Measurements from ENCODE around the gene STAB2.

Gene STAB2

GRCh38 chr12:103780093-103780440 is 193.0 kb downstream of the STAB2 start:
- no peak for DNase-seq (ENCODE audit: low read depth in 2 of 2)

DNA sequence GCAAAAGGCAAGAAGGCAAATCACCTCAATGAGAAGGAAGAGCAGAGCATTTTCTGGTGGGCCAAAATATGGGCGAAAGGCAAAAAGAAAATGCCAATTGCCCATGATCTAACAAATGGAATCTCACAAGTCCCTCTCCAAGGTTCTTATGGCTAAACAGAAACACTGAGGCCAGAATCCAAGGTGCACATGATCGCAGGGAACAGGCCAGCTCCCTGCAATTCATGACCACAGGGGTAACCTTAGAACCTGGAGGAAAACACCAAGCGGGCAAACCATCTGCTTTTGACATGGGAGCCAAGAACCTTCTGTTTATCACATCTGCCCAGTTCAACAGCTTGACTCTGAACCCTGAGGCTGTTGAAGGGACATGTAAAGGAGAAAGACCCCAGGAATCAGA is 193.9 kb downstream of the STAB2 start:
- no peak for DNase-seq (ENCODE audit: low read depth in 2 of 2)

GRCh38 chr12:103782399-103782798 is 195.3 kb downstream of the STAB2 start:
- no peak for DNase-seq (ENCODE audit: low read depth in 2 of 2)

DNA sequence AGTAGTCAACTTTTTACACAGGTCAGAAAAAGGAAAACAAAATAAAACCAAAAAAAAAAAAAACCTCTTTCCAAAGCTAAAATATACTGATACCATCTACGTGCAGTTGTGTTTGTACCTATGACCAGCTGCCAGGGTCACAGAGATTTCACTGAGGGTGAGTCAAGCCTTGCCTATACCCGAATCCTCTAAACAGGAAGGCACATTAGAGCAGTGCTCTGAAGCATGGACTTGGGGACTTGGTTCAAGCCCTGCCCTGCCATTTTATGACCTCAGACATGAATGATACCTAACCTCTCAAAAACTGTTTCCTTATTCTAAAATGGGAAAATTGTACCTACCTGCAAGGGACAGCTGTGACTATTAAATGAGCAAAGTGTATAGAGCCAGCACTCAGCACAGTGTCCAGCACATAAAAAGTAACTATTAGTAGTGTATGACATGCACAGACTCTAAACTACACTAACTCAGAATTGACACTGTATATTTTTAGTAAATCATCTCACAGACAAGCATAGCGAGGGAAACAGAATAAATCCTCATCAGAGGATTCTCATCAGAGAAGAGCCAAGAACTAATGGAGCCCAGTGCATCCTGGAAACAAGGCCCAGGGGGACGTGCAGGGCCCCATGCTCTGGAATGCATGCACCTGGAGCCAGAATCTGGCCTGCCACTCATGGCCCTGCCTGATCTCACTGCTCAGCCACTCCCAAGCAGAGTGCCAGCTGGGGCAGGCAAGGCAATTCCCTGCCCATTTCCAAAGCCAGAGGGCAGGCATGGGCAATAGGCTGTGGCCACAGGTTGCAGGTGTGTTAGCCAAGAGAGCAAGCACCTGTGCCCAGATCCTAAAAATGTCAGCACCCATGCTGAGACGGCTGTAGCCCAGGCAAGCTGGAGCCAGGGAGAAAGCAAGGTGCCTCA is 196.9 kb downstream of the STAB2 start:
- DNase-seq (ENCODE audit: low read depth in 2 of 2), result no peak

- no peak for DNase-seq (ENCODE audit: low read depth in 2 of 2)
Measured at GRCh38 chr12:103785243-103786031, 198.4 kb downstream of the STAB2 start.

DNA sequence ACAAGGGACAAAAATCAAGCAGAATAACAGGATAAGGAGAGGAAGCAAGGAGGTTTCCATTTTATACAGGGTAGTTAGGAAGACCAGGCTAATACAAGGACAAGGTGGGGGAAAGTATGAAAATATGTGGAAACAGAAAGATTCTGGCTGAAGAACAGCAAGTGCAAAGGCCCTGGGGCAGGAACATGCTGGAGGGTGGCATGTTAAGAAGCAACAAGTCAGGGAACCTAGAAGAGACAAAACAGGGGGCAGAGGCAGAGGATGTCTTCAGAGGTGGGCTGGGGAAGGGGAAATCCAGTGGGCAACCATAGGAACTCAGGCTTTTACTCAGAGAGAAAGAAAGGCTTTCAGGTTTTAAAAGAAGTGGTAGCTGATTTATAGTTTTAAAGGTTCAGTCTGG is 199.1 kb downstream of the STAB2 start:
- no peak for DNase-seq (ENCODE audit: low read depth in 2 of 2)

- DNase-seq (ENCODE audit: low read depth in 2 of 2), result no peak
Measured at GRCh38 chr12:103791350-103791920, 204.4 kb downstream of the STAB2 start.

- DNase-seq (ENCODE audit: low read depth in 2 of 2), result no peak
Measured at GRCh38 chr12:103793046-103793445, 206.0 kb downstream of the STAB2 start.

- DNase-seq (ENCODE audit: low read depth in 2 of 2), result no peak
Measured at GRCh38 chr12:103793512-103794045, 206.5 kb downstream of the STAB2 start.

DNA sequence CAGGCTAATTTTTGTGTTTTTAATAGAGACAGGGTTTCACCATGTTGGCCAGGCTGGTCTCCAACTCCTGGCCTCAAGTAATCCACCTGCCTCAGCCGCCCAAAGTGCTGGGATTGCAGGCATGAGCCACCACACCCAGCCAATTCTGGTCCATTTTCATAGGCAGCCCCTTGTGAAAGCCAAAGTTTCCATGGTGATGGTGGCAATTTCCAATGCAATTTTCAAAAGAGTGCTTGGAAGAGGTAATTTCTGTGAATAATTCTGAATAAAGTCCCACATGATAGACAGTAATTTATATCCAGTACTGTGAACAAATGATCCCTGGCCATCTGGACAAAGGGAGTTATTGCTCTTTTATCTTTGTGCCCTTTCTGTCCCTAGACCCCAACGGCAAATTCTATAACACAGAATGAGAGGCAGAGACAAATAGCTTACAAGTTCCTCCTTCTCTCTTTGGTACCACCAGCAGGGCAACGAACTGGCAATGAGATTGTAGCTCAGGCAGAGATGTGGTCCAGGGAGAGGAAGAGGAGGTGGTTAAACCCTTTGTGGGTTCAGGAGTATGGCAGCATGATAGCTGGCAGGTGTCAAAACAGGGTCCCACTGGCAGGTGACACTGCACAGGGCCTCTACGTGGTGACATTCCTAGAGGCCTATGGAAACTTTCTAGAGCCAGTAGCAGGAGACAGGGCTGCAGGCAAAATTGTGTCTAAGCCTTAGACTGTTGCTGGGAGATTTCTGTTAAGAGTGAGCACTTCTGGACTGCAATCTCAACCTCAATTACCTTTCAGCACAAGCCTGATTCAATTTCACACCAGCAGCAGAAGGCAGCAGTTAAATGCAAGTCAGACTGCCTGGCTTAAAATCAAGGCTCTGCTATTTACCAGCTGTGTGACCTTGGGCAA is 207.5 kb downstream of the STAB2 start:
- no peak for DNase-seq (ENCODE audit: low read depth in 2 of 2)

DNA sequence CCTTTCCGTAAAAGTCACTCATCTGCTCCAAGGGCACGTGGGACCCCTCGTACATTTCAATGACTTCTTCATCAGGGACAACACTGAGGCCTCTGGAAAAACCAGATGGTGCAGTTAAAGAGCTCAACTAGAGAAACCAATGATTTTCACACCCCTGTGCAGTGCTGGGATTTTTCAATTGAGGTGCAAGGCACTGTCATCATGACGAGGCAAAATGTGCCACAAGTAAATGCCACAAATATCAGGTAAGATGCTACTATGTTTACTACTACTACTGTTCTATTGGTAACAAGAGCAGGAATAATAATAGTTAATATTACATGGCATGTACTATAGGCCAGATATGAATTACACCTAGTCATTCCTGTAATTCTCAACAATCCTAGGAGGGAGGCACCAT is 211.5 kb downstream of the STAB2 start:
- DNase-seq (ENCODE audit: low read depth in 2 of 2), result no peak

DNA sequence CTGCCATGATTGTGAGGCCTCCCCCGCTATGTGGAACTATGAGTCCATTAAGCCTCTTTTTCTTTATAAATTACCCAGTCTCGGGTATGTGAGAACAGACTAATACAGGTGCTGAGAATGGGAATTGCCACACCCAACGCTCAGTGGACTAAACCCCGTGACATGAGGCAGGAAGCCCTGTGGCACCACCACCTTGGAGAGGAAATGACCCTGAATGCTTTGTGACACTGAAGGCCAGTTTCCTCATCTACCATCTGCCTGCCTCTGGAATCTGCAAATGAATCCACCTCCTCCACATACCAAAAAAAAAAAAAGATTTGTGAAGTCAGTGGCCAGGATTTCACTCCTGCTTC is 212.4 kb downstream of the STAB2 start:
- no peak for DNase-seq (ENCODE audit: low read depth in 2 of 2)

GRCh38 chr12:103799857-103800771 is 213.0 kb downstream of the STAB2 start:
- no peak for DNase-seq (ENCODE audit: low read depth in 2 of 2)

DNA sequence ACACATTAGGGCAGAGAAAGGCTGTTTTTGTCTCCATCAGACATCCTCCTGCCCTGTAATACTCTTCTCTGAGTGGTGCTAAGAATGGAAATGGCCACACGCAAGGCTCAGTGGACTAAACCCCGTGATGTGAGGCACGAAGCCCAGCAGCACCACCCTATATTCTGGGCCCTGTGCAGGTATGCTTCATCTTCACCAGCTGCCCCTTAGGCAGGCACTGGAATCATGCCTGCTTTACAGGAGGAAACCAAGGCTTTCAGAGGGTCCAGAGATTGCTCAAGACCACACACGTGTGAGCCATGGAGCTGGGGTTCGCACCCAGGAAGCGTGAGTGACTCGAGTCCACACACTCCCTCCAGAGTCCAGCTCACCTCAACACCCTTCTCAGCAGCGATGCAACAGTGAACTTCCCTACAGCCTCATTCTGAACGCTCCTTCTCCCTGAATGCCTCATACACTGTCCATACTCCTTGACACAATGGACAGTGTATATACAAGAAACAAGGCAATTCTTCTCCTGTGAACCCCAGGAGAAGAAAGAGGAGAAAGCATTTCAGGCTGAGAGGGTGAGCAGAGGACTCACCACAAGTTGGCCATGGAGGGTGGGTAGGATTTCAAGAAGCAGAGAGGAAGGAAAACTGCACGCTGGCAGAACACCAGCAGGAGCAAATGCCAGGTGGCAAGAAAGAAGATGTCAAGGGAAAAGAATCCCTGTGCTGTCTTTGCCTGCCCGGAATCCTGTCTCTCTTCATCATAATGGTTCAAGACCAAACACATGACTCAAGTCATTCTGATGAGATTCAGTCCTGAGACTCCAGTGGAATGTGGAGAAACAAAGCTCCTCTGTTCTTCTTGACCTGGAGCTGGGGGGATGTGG is 214.9 kb downstream of the STAB2 start:
- no peak for DNase-seq (ENCODE audit: low read depth in 2 of 2)

- no peak for DNase-seq (ENCODE audit: low read depth in 2 of 2)
Measured at GRCh38 chr12:103802586-103802886, 215.5 kb downstream of the STAB2 start.

DNA sequence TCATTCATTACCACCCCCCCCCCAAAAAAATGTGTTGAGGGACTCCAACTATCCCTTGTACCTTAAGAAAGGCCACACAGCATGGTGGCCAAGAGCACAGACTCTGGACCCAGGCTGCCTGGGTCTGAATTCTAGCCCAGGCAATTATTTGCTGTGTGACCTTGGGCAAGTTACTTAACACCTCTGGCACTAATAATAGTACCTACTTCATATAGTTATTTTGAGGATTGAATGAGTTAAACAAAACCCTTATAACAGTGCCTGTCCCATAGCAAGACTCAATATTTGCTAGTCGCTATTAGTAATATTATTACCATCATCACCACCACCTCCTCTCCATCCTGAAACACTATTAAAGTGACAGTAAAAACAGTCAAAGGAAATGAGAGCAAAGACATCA is 216.8 kb downstream of the STAB2 start:
- DNase-seq (ENCODE audit: low read depth in 2 of 2), result no peak

- DNase-seq (ENCODE audit: low read depth in 2 of 2), result no peak
Measured at GRCh38 chr12:103805655-103806360, 218.7 kb downstream of the STAB2 start.

DNA sequence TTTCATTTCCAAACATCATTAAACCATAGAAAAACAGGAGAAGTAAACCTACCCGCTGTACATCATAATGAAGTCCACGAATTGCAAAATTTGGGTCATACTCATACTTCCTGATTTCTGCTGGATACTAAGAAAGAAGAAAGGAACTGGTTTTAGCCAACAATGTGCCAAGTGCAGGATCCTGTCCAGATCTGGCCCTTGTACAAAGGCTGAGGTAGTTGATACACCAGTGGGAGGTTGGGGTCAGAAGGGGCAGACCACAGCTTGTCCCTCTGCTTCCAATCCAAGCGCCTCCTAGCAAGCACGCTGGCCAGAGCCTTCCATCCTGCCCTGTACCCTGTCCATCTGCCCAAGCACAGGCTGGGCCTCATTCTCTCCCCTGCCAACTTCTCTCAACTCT is 219.7 kb downstream of the STAB2 start:
- no peak for DNase-seq (ENCODE audit: low read depth in 2 of 2)
